Globus pallidus (tissue), 1 donor: ENCODE data around the gene EVL.
A peak's percentile ranks its signal among the peaks of the same experiment; 100 is the strongest.

Source experiments
- DNase-seq: peaks from one replicate; pipeline ENCODE4 v3.0.0-alpha.2; 2015; ENCODE audit warnings: low spot score

EVL gene

GRCh38 chr14:100109594-100109955 is 44.4 kb downstream of the EVL start:
- no peak for DNase-seq

DNA sequence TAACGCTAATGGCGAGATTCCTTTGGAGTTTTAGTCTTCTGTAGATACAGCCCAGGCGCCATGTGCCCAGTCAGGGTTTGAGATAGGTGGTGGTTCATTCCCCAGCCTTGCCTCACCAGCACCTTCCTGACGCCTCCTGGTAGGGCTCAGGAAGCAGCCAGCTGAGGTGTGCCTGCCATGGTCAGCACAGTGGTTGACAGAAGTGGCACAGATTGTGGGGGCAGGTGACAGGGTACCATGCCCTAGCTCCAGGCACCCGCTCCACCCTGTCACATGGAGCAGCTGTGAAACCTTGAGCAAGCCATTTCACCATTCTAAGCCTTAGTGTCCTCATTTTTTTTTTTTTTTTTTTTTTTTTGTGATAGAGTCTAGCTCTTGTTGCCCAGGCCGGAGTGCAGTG is 45.6 kb downstream of the EVL start:
- DNase-seq, result no peak

- no peak for DNase-seq
Measured at GRCh38 chr14:100111931-100112704, 46.9 kb downstream of the EVL start.

- no peak for DNase-seq
Measured at GRCh38 chr14:100114109-100114765, 49.0 kb downstream of the EVL start.

- no peak for DNase-seq
Measured at GRCh38 chr14:100115236-100115635, 50.0 kb downstream of the EVL start.

DNA sequence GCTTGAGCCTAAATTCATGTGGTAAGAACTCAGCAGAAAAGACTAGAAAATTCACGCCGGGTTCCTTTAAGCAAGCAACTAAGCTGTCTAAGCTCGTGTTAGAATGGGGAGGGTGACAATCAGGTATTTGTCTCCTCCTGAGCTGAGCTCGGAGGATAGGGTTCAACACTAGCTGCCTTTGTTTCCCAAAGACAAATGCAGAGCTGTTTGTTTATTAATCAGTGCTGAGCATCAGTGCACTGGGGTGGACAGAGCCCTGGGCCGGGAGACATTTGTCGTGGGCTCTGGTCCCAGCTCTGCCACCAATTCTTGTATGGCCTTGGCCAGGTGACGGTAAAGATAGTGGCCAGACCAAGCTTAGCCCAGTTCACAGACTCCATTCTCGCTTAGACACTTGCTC is 50.5 kb downstream of the EVL start:
- DNase-seq, result peak; percentile 93

GRCh38 chr14:100116134-100116533 is 50.9 kb downstream of the EVL start:
- no peak for DNase-seq

DNA sequence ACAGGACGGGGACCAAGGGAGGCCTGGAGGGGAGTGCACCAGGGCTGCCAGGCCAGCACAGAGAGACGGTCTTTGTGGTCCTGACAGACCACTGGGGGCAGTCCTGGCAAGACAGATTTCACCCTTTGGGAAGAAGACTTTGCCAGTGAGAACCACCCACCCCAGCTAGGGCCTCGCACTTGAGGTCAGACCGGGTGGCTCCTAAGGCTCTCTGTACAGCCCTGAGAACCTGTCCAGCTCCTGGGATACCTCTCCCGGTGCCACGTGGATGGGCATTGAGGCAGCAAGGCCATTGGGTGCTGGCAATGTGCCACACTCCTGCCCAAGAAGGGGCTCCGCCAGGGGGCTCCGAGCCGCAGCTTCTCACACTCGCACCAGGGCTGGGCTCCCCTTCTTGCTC is 51.8 kb downstream of the EVL start:
- DNase-seq, result no peak

DNA sequence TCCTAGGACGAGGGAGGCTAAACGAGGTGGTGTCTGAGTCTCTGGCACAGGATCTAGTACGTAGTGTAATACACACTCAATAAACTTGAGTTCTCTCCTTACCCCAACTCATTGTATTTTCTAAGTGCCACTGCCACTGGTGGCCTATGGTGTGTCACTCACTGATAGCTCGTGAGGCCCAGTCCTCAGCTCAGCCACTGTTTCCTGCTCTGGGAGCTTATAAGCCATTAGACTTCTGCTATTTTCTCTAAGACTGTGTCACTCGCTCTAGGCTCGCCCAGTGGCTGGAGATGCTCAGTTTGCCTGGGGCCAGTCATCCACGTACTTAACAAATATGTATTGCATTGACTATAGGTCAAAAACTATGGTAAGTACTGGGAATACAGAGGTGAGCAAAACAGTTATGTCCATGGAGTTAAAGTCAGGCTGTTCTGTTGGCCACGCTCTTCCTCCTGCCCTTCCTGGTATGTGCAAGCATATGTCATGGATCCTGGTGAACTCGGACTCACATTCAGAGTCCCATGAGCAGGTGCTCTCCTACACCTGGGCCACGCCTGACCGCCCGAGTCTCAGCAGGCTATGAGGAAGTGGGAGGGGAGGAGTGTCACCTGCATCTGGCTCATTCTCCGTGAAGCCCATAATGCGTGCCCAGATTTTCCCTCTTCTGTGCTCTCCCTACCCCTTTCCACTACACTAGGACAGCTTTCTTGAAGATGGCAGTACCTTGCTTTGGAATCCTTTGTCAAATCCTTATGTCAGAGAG is 52.6 kb downstream of the EVL start:
- DNase-seq, result no peak

DNA sequence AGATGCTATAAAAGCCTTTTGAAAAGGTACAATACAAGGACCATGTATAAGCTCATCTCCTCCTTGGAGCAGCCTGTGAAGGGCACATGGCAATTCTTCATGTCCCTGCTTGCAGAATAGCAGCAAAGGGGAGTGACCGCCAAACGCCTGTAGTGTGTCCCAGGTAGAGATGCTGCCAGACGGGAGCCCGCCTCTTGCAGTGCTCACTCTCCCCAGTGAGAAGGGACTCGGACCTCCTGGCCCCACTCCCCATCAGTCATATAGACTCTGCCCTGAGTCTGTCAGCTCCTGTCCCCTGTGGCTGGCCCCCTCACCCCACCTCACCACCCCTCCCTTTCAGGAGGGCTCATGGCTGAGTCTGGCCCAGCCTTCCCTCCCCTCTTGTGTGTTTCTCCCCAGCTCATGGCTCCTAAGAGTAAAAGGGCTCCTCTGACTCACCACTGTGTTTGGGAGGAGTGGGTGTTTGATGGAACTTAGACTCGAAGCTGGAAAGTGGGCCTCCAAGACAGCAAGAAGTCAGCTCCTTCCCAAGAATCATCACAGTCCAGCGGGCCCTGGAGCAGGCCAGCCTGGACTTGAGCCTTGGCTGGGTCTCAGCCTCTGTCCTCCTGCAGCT is 53.3 kb downstream of the EVL start:
- no peak for DNase-seq

DNA sequence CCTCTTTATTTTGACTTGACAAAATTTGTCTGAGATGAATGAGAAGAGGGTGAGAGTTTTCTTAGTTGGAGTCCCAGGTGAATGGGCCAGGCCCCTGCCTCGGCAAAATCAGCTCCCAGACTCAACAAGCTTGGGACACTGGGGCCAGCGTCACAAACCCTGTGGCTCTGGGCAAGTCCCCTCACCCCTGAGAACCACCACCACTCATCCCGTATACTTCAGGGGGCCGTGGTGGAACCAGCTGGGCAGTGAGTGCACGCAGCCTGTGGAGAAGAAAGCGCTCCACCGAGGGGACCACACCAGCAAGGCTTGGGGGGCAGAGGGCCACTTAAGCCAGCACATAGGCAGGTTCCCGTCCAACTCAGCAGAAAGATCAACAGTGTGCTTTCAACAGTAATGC is 54.0 kb downstream of the EVL start:
- DNase-seq, result no peak

DNA sequence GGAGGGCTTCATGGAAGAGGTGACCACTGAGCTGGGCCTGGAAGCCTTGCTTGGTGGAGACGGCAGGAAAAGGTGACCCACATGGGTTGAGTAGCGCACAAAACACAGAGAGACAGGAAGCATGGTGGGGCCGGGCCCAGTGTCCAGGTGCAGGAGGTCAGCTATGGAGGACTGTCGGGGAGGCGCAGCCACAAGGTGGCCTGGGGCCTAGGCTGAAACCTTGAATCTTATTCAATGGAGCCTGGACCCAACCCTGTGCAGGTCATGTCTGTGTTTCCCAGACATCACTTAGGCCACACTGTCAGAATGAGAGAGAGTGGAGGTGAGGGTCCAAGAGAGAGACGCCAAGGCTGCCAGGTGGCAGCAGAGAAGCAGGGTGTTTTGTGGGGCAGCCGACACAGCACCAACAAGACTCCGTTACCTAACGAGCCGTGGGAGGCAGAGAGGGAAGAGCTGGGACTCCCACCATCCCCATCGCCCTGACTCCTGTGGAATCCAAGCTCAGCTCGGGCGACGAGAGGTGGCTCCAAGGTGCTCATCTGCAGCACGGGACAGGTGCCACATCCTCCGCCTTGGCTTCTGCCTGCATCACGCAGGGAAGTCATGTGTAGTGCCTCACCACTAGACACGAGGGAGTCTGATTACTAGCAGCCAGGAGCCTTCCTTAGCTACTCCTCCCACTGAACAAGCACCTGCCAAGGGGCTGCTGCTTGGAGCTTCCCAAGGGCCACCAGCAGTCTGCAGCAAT is 55.5 kb downstream of the EVL start:
- DNase-seq, result no peak

GRCh38 chr14:100121643-100122480 is 56.6 kb downstream of the EVL start:
- no peak for DNase-seq

GRCh38 chr14:100122481-100123223 is 57.4 kb downstream of the EVL start:
- no peak for DNase-seq

GRCh38 chr14:100123618-100124017 is 58.4 kb downstream of the EVL start:
- no peak for DNase-seq

GRCh38 chr14:100124551-100125088 is 59.4 kb downstream of the EVL start:
- DNase-seq, result no peak

DNA sequence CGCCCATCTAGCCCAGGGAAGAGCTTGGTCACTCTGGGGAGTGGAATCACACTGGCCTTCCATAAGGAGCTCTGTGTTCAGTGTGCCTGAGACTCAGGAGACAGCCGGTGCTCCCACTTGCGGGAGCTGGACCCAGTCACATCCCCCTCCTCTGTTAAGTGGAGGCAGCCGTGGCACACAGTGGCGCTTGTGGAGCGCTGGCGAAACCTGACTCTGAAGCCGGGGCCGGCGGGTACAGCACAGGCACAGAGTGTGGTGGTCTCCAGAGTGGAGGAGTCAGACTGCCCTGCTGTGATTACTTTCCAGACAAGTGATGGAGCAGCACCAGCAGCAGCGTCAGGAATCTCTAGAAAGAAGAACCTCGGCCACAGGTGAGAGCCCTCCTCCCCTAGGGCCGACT is 61.2 kb downstream of the EVL start:
- no peak for DNase-seq

- DNase-seq, result no peak
Measured at GRCh38 chr14:100127853-100128455, 62.7 kb downstream of the EVL start.

GRCh38 chr14:100128688-100129087 is 63.5 kb downstream of the EVL start:
- DNase-seq, result no peak

DNA sequence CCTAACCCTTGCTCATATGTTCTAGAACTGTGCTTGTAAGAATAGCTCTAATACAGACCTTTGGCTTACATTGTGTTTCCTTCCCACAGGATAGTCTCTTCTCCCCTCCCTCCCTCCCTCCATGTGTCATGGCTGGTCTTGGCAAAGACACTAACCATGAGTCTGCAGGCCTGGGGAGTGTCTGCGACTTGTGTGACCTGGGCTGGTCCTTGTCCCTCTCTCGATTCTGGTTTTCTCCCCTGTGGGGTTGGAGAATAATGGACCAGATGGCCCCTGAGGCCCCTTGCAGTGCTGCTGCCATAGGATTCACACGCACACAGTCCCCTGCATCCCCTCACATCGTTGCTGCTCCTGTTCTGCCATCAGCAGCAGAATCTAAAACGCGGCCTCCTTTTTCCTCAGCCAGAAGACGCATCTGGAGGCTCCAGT is 64.0 kb downstream of the EVL start:
- no peak for DNase-seq
